HG02973 (cell line): ENCODE results near the gene GALNT9.
"Not testable (repeated sequence)": the region's sequence is repeated elsewhere in the genome, so short reads cannot be mapped to it uniquely, and the experiment has no call there.

Experiments used
- ATAC-seq: cut with Tn5 transposase; IDR thresholded peaks from one replicate; pipeline ENCODE4 v1.9.1; 2021; ENCODE audit warnings: moderate library complexity; ENCODE audit not compliant: unreplicated experiment

Gene GALNT9

GRCh38 chr12:132149526-132149925 lies 179.9 kb downstream of the GALNT9 start:
- not testable (repeated sequence) for ATAC-seq

DNA sequence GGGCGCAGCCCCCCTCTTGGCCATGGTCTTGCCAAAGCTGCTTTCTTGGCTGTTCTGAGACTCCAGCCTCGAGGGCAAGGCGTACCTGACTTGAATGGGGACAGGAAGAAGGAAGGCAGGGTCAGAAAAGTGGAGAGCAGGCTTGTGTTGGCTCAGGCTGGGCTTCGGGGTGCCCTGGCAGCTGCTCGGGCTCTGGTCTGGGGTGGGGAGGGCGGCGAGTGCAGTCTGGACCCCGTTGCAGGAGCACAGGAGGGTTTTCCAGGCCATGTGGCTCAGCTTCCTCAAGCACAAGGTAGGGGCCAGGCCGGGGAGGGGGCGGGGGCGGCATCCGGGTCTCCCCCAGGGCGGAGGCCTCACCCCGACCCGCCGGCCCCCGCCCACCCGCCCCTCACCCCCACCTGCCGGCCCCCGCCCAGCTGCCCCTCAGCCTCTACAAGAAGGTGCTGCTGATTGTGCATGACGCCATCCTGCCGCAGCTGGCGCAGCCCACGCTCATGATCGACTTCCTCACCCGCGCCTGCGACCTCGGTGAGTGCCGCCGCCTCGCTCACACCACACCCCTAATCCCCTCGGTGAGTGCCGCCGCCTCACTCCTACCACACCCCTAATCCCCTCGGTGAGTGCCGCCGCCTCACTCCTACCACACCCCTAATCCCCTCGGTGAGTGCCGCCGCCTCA lies 180.9 kb downstream of the GALNT9 start:
- no peak for ATAC-seq

- no peak for ATAC-seq
These were observed 181.7 kb downstream of the GALNT9 start for GRCh38 chr12:132147423-132148367.

DNA sequence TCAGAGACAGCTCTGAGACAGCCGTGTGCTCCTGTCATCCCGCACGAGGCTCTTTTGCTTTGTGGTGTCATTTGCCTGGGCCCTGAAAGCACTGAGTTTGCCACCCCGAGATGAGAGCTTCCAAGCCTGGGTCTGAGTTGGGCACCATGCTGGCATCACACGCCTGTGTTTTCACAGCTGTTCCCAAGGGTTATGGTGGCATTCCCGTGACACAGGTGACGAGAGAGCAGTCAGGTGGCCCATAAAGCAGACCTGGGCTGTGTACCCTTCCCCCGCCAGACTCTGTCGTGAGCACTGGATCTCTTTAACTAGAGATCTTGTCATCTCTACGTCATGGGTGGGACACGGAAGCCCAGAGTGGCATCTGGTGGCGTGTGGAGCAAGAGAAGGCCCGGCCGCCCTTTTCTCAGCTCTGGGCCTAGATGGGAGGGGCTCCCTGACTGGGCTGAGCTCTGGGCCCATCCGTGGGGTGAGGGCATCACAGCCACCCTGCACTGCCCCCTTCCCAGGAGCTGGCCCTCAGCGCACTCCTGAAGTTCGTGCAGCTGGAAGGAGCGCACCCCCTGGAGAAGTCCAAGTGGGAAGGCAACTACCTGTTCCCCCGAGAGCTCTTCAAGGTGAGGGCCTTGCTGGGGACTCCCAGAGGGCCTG lies 182.5 kb downstream of the GALNT9 start:
- no peak for ATAC-seq
